Breast epithelium (tissue), 4 donors: Measurements from ENCODE around the gene NHERF2. TPM values are rescaled to one million over a fixed set of nuclear protein-coding genes. Genes with fewer than 3 reads are reported as not detected.

Experiments used
- DNase-seq, 2 donors: peaks; one replicate each; pipeline ENCODE4 v3.0.0-alpha.2; 2019; ENCODE audit warnings: low spot score in 2 of 2
- H3K27ac ChIP-seq, 2 donors: fragments of 200-600 bp; sonication (generic) in 1 of 2; one replicate each; pipeline ENCODE4 v1.5.1; 2016 to 2019; ENCODE audit warnings: mild to moderate bottlenecking in 1 of 2
- H3K27me3 ChIP-seq, 2 donors: fragments of 200-600 bp; sonication (generic) in 1 of 2; one replicate each; pipeline versions ENCODE4 v1.5.1 to v1.6.0; 2017 to 2019; ENCODE audit warnings: control low read depth in 1 of 2, mild to moderate bottlenecking in 1 of 2
- H3K36me3 ChIP-seq: fragments of 200-600 bp; one replicate; pipeline ENCODE4 v1.5.1; 2019
- H3K4me1 ChIP-seq, 2 donors: fragments of 200-600 bp; sonication (generic); one replicate each; pipeline ENCODE4 v1.5.1; 2016 to 2019; ENCODE audit warnings: control low read depth in 1 of 2
- H3K4me3 ChIP-seq, 3 donors: fragments of 200-600 bp; sonication (generic); 1 replicate in 2 of 3; 2 replicates in 1 of 3; pipeline ENCODE4 v1.5.1; 2016 to 2019; ENCODE audit warnings: mild to moderate bottlenecking in 3 of 3, moderate library complexity in 2 of 3
- H3K9me3 ChIP-seq, 2 donors: fragments of 200-600 bp; sonication (generic) in 1 of 2; one replicate each; pipeline ENCODE4 v1.5.1; 2016 to 2019; ENCODE audit warnings: control low read depth in 1 of 2
- POLR2A ChIP-seq: fragments of 450-650 bp; IDR thresholded peaks from one replicate; pipeline ENCODE4 v1.6.1; 2016; ENCODE audit warnings: antibody characterized with exemption, mild to moderate bottlenecking, moderate library complexity
- POLR2AphosphoS5 ChIP-seq, 3 donors: sonication (generic); formaldehyde crosslinking; IDR thresholded peaks; one replicate each; pipeline ENCODE4 v1.6.1; 2017; ENCODE audit warnings: antibody characterized with exemption in 3 of 3
- intact Hi-C: fragments of 100-400 bp; cut with DNase I; formaldehyde crosslinking; loops from one replicate; pipeline ENCODE4 v1.15.1; 2023; ENCODE audit warnings: low total_unique reads
- total RNA-seq, 3 donors: library from RNA; depleted of rRNA; stranded (reverse); fragments of >200 nt; gene quantifications; one replicate each; pipeline ENCODE4 v1.1.0, GENCODE V29; 2016
- TF ChIP-seq, protein P1 (sequence below), 3 donors: fragments of 450-650 bp; IDR thresholded peaks; one replicate each; pipeline ENCODE4 v1.5.1; 2016 to 2017; ENCODE audit warnings: antibody characterized with exemption in 3 of 3, mild to moderate bottlenecking in 3 of 3, moderate library complexity in 3 of 3

NHERF2 gene
- total RNA-seq, 3 donors from 2014 or later, result 31.5 to 58.3 (median 38.9) TPM

DNA sequence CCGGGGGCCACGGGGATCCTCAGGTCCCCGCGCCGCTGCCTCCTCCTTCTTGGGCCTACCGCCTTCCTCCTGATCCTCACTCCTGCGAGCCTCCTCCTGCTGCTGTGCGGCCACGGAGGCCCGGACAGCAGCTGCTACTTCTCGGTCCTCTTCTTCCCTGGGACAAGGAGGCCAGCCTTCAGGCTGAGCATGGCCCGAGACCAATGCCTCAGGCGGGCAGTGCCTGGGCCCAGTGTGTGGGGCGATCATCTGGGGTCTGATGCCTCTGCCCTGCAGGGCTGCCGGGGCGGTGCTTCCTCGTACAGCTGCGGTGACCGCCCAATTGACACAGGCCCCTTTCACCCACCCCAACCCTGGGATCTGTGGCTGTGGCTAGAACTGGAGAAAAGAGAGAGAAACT is 25.7 kb upstream of the NHERF2 start:
- H3K9me3 ChIP-seq, result no peaks in the 10 kb centered on the region
- intact Hi-C loops, result no loop called here
- H3K4me3 ChIP-seq, result no peak overlapping the region
- peaks cover 12% of the 10 kb centered on the region for H3K36me3 ChIP-seq
- H3K4me1 ChIP-seq, result peaks cover 4 to 16% of the 10 kb centered on the region in 2 donors
- no peak overlapping the region for H3K27ac ChIP-seq
- TF ChIP-seq POLR2A (no peak), POLR2AphosphoS5 (IDR thresholded peaks at IDR 0.05) (no peak)
- TF ChIP-seq, protein P1, sequence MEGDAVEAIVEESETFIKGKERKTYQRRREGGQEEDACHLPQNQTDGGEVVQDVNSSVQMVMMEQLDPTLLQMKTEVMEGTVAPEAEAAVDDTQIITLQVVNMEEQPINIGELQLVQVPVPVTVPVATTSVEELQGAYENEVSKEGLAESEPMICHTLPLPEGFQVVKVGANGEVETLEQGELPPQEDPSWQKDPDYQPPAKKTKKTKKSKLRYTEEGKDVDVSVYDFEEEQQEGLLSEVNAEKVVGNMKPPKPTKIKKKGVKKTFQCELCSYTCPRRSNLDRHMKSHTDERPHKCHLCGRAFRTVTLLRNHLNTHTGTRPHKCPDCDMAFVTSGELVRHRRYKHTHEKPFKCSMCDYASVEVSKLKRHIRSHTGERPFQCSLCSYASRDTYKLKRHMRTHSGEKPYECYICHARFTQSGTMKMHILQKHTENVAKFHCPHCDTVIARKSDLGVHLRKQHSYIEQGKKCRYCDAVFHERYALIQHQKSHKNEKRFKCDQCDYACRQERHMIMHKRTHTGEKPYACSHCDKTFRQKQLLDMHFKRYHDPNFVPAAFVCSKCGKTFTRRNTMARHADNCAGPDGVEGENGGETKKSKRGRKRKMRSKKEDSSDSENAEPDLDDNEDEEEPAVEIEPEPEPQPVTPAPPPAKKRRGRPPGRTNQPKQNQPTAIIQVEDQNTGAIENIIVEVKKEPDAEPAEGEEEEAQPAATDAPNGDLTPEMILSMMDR (IDR thresholded peaks at IDR 0.05), result no peak
- DNase-seq, result no peak
- H3K27me3 ChIP-seq, result no peaks in the 10 kb centered on the region

DNA sequence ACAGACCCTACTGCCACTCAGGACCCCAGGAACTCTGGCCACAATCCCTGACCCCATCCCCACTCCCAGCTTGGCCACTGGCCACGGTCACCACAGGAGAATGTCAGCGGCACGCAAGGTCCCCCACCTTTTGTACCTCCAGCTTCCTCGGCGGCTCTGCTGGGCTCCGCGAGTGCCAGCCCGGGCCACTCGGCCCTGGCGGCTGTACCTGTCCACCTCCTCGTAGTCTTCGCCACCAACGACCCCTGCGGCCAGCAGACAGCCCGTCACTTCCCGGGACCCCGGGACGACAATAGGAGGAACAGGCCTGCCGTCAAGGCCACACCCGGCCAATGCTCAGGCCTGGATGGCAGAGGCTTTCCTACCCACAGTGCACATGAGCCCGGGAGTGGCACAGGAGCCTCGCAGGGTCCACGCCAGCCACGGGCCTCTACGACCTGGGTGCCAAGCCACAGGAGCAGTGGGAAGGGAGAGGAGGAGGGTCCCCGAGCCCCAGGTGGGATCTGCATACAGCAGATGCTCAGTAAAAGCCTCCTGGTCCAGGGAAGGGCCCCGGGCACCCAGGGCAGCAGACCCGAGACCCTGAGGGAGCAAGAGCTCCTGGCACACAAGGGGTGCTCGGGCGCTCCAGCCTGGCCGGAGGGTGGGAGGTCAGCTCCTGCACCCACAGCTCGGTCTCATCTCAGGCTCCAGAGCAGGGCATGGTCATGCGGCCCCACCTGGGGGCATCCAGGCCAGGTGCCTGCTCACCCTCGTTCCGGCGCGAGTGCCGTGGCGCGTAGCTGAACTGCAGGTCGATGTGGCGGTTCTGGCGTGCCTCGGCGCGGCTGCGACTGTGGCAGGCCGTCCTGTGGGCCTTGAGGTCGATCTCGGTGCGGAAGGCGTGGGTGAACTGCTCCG is 25.0 kb upstream of the NHERF2 start:
- Histone ChIP-seq H3K4me1 (peaks cover 4 to 16% of the 10 kb centered on the region in 2 donors), H3K36me3 (peaks cover 12% of the 10 kb centered on the region), H3K27me3 (no peaks in the 10 kb centered on the region), H3K9me3 (no peaks in the 10 kb centered on the region), H3K27ac (no peak overlapping the region), H3K4me3 (no peak overlapping the region)
- intact Hi-C loops, result no loop called here
- TF ChIP-seq POLR2A (no peak), POLR2AphosphoS5 (IDR thresholded peaks at IDR 0.05) (no peak)
- TF ChIP-seq, protein P1 (IDR thresholded peaks at IDR 0.05), result no peak
- no peak for DNase-seq

DNA sequence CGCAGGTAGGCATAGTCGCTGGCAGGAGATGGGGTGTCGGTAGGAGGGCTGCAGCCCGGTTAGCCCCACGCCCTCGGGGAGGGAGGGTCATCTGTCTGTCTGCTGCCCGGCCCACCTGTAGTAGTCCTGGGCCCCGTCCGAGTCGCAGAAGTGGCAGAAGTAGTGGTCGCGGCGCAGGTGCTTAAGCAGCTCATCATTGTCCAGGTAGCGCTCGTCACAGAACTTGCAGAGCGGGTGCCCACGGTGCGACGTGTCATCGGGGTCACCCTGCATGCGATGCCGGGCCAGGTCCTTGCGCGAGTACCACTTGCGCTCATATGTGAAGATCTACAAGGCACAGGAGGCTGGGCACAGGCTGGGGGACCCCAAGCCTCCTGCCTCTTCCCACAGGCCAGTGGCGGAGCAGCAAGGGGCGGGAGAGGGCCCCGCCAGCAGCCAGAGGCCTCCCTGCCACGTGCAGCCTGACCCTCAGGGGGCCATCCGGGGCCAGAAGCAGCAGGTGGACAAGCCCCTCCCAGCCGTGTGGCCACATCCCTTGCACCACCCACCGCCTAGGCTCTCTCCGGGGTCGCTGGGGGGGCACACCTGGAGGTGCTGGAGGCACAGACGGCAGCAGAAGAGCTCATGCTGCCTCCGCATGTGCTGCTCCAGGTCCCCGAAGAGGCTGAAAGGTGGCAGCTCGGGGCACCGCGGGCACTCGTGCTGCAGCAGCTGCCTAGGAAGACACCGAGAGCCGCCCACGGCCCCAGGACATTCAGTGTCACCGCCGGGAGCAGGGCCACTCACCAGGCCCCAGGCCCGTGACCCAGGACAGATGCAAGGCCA is 24.1 kb upstream of the NHERF2 start:
- H3K27ac ChIP-seq, result no peak overlapping the region
- TF ChIP-seq POLR2AphosphoS5 (IDR thresholded peaks at IDR 0.05) (no peak), POLR2A (no peak)
- TF ChIP-seq, protein P1 (IDR thresholded peaks at IDR 0.05), result no peak
- intact Hi-C loops, result no loop called here
- H3K4me1 ChIP-seq, result peaks cover 6 to 25% of the 10 kb centered on the region in 2 donors
- no peak for DNase-seq
- H3K4me3 ChIP-seq, result no peak overlapping the region
- H3K9me3 ChIP-seq, result no peaks in the 10 kb centered on the region
- peaks cover 12% of the 10 kb centered on the region for H3K36me3 ChIP-seq
- H3K27me3 ChIP-seq, result no peaks in the 10 kb centered on the region

DNA sequence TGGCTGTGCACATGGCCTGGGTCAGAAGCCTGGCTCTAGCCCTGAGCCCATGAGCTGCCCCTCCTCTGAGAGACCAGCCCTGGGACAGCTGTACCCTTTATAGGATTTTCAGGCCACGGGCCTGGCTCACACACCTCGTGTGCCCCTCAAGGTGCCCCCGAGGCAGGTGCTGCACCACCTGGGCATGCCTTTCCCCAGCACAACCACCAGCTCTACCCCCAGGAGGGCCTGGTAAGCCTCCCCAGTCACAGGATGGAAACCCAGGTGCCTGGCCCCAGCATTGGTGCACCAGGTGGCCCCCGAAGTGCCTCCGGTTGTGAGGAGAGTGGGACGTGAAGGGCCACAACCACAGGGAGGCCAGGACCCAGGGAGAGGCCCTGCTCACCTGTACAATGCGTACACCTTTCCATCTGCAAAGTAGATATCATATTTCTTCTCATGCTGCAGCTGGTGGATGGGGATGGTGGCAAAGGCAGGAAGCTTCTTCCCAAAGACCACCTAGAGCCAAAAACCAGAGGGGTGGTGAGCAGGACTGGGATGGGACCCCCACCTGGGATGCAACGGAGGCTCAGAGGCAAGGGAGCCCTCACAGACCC is 23.4 kb upstream of the NHERF2 start:
- no peak overlapping the region for H3K27ac ChIP-seq
- TF ChIP-seq POLR2A (no peak), POLR2AphosphoS5 (IDR thresholded peaks at IDR 0.05) (no peak)
- TF ChIP-seq, protein P1 (IDR thresholded peaks at IDR 0.05), result no peak
- intact Hi-C loops, result no loop called here
- H3K27me3 ChIP-seq, result no peaks in the 10 kb centered on the region
- H3K36me3 ChIP-seq, result peaks cover 12% of the 10 kb centered on the region
- no peaks in the 10 kb centered on the region for H3K9me3 ChIP-seq
- peaks cover 13 to 30% of the 10 kb centered on the region in 2 donors for H3K4me1 ChIP-seq
- no peak for DNase-seq
- H3K4me3 ChIP-seq, result no peak overlapping the region
